H1 (cell line): ENCODE data around the gene FAM171A1. TPM values are rescaled to one million over a fixed set of nuclear protein-coding genes. Genes with fewer than 3 reads are reported as not detected.

ENCODE experiments used
- CTCF ChIA-PET: fragments of 300-600 bp; sonication (Branson Sonifier 250); formaldehyde crosslinking; loops from one replicate; lab custom pipeline; 2021; ENCODE audit not compliant: partially characterized antibody; lab: Charles Lee
- POLR2A ChIA-PET: fragments of 300-600 bp; sonication (Branson Sonifier 250); formaldehyde crosslinking; loops from one replicate; lab custom pipeline; 2021; ENCODE audit warnings: inconsistent platforms; ENCODE audit not compliant: partially characterized antibody; lab: Charles Lee
- DNase-seq, 2 experiments: peaks; one replicate each; pipeline versions ENCODE4 v3.0.0 to v3.0.0-alpha.2; 2010 to 2022; ENCODE audit warnings: low spot score in 2 of 2, low read depth in 1 of 2, mixed read lengths in 1 of 2
- FAIRE-seq: peaks from 2 replicates; lab custom pipeline; 2011; peaks lifted over from hg19 to GRCh38; lab: Jason Lieb, UNC
- H2AFZ ChIP-seq: 2 replicates; pipeline ENCODE4 v1.8.1; 2012; ENCODE audit warnings: low read length, inconsistent platforms
- H2AK5ac ChIP-seq: 2 replicates; pipeline ENCODE4 v1.6.1; 2013; ENCODE audit warnings: low read depth, low read length
- H2BK120ac ChIP-seq: replicated peaks from 2 replicates; pipeline ENCODE3; 2013; ENCODE audit warnings: low read depth, low read length, inconsistent platforms
- H2BK12ac ChIP-seq: 2 replicates; pipeline ENCODE4 v1.6.1; 2013; ENCODE audit warnings: low read depth, low read length
- H2BK15ac ChIP-seq: 2 replicates; pipeline ENCODE4 v1.6.1; 2013; ENCODE audit warnings: low read length
- H2BK20ac ChIP-seq: 2 replicates; pipeline ENCODE4 v1.6.1; 2013; ENCODE audit warnings: low read length
- H2BK5ac ChIP-seq: 2 replicates; pipeline ENCODE4 v1.6.1; 2013; ENCODE audit warnings: low read depth, low read length
- H3K14ac ChIP-seq: 2 replicates; pipeline ENCODE4 v1.6.1; 2013; ENCODE audit warnings: inconsistent platforms; ENCODE audit not compliant: insufficient read length
- H3K18ac ChIP-seq: 2 replicates; pipeline ENCODE4 v1.6.1; 2013; ENCODE audit warnings: low read length; ENCODE audit errors: extremely low read depth
- H3K23ac ChIP-seq: 2 replicates; pipeline ENCODE4 v1.6.1; 2013; ENCODE audit warnings: inconsistent platforms; ENCODE audit not compliant: insufficient read length
- H3K23me2 ChIP-seq: 2 replicates; pipeline ENCODE4 v1.6.1; 2013; ENCODE audit warnings: low read depth, low read length
- H3K27ac ChIP-seq: 2 replicates; pipeline ENCODE4 v1.6.1; 2011; ENCODE audit warnings: low read depth, low read length, inconsistent platforms
- H3K27me3 ChIP-seq, 4 experiments: replicated peaks in 1 of 4; 1 replicate in 1 of 4; 2 replicates in 3 of 4; pipeline versions ENCODE4 v1.6.1 to v1.8.1; 2011 to 2013; ENCODE audit warnings: low read length in 3 of 4, mild to moderate bottlenecking in 3 of 4, inconsistent platforms in 2 of 4, mixed read lengths in 2 of 4, moderate library complexity in 1 of 4; ENCODE audit not compliant: control insufficient read depth in 3 of 4, insufficient read depth in 3 of 4; ENCODE audit errors: extremely low read depth in 1 of 4
- H3K36me3 ChIP-seq, 4 experiments: 2 replicates each; pipeline versions ENCODE4 v1.6.1 to v1.8.1; 2011 to 2013; ENCODE audit warnings: mild to moderate bottlenecking in 4 of 4, low read length in 3 of 4, moderate library complexity in 2 of 4, control low read depth in 1 of 4, inconsistent platforms in 1 of 4; ENCODE audit not compliant: insufficient read depth in 4 of 4, control insufficient read depth in 2 of 4
- H3K4ac ChIP-seq: replicated peaks from 2 replicates; pipeline ENCODE3; 2013; ENCODE audit warnings: low read length, low read depth, mixed read lengths, inconsistent platforms; ENCODE audit not compliant: insufficient read length
- H3K4me1 ChIP-seq, 4 experiments: replicated peaks in 1 of 4; 1 replicate in 1 of 4; 2 replicates in 3 of 4; pipeline versions ENCODE4 v1.6.1 to v1.8.1; 2011 to 2013; ENCODE audit warnings: low read length in 3 of 4, inconsistent platforms in 2 of 4, mixed read lengths in 1 of 4; ENCODE audit not compliant: insufficient read depth in 4 of 4, control insufficient read depth in 3 of 4
- H3K4me2 ChIP-seq, 2 experiments: 2 replicates each; pipeline versions ENCODE4 v1.6.1 to v1.8.1; 2011 to 2013; ENCODE audit warnings: low read depth in 2 of 2, low read length in 2 of 2, control low read depth in 1 of 2, inconsistent platforms in 1 of 2, mild to moderate bottlenecking in 1 of 2; ENCODE audit not compliant: insufficient read depth in 1 of 2
- H3K4me3 ChIP-seq, 4 experiments: fragments of 200-600, 300-600 bp in 1 of 4; sonication (generic), shearing (Covaris generic), sonication (Bioruptor Twin) in 1 of 4; 2 replicates each; pipeline versions ENCODE4 v1.5.1 to v1.8.1; 2011 to 2016; ENCODE audit warnings: low read length in 4 of 4, low read depth in 3 of 4, control low read depth in 2 of 4, inconsistent platforms in 2 of 4, mild to moderate bottlenecking in 2 of 4, mixed read lengths in 1 of 4, moderate library complexity in 1 of 4; ENCODE audit not compliant: insufficient read depth in 2 of 4; ENCODE audit errors: extremely low read depth in 1 of 4
- H3K56ac ChIP-seq: replicated peaks from 2 replicates; pipeline ENCODE3; 2013; ENCODE audit warnings: low read depth, mild to moderate bottlenecking, mixed read lengths, low read length, inconsistent platforms; ENCODE audit not compliant: insufficient read length
- H3K79me1 ChIP-seq: 2 replicates; pipeline ENCODE4 v1.6.1; 2013; ENCODE audit warnings: low read depth, low read length, control low read depth
- H3K79me2 ChIP-seq, 2 experiments: 2 replicates each; pipeline versions ENCODE4 v1.6.1 to v1.8.1; 2012 to 2013; ENCODE audit warnings: low read length in 2 of 2, mild to moderate bottlenecking in 2 of 2, inconsistent platforms in 1 of 2; ENCODE audit not compliant: insufficient read depth in 2 of 2, control insufficient read depth in 1 of 2
- H3K9ac ChIP-seq, 4 experiments: replicated peaks in 1 of 4; 1 replicate in 1 of 4; 2 replicates in 3 of 4; pipeline versions ENCODE4 v1.6.1 to v1.8.1; 2011 to 2013; ENCODE audit warnings: low read depth in 3 of 4, low read length in 3 of 4, control low read depth in 2 of 4, mild to moderate bottlenecking in 2 of 4, moderate library complexity in 2 of 4, inconsistent platforms in 1 of 4; ENCODE audit errors: extremely low read depth in 1 of 4
- H3K9me3 ChIP-seq, 2 experiments: 2 replicates each; pipeline versions ENCODE4 v1.6.1 to v1.8.1; 2012 to 2013; ENCODE audit warnings: mild to moderate bottlenecking in 2 of 2, moderate library complexity in 2 of 2, control low read depth in 1 of 2, inconsistent platforms in 1 of 2, low read depth in 1 of 2, low read length in 1 of 2, mixed read lengths in 1 of 2; ENCODE audit not compliant: insufficient read depth in 2 of 2
- H4K20me1 ChIP-seq, 2 experiments: replicated peaks in 1 of 2; 2 replicates each; pipeline versions ENCODE3 to v1.8.1; 2011 to 2013; ENCODE audit warnings: inconsistent platforms in 2 of 2, low read length in 2 of 2, mild to moderate bottlenecking in 1 of 2; ENCODE audit not compliant: insufficient read depth in 2 of 2, control insufficient read depth in 1 of 2
- H4K5ac ChIP-seq: 2 replicates; pipeline ENCODE4 v1.6.1; 2013; ENCODE audit warnings: low read length, low read depth, mixed read lengths, inconsistent platforms; ENCODE audit not compliant: insufficient read length
- H4K8ac ChIP-seq: 2 replicates; pipeline ENCODE4 v1.8.0; 2013; ENCODE audit warnings: mild to moderate bottlenecking, moderate library complexity, low read length, inconsistent platforms; ENCODE audit not compliant: insufficient read depth; ENCODE audit errors: extremely low read depth
- H4K91ac ChIP-seq: replicated peaks from 2 replicates; pipeline ENCODE3; 2013; ENCODE audit warnings: low read length, mixed read lengths, inconsistent platforms; ENCODE audit not compliant: insufficient read length
- CBX5 ChIP-seq: fragments of 300-800, 300-1000 bp; sonication (generic); IDR thresholded peaks from 2 replicates; pipeline ENCODE4 v1.7.1; 2016; ENCODE audit warnings: antibody characterized with exemption, low read length, low read depth
- CREB1 ChIP-seq: IDR thresholded peaks from 2 replicates; pipeline ENCODE4 v1.6.1; 2012; ENCODE audit warnings: inconsistent platforms
- E2F6 ChIP-seq: IDR thresholded peaks from 2 replicates; pipeline ENCODE4 v1.6.1; 2012; ENCODE audit warnings: inconsistent platforms
- HDAC6 ChIP-seq: IDR thresholded peaks from one replicate; pipeline ENCODE4 v1.7.1; 2012; ENCODE audit warnings: low read depth, mild to moderate bottlenecking, inconsistent platforms, low read length, moderate library complexity
- JUN ChIP-seq: IDR thresholded peaks from 2 replicates; pipeline ENCODE4 v1.6.1; 2011; ENCODE audit warnings: low read depth, mild to moderate bottlenecking, improper control_type of control experiment, low read length
- KDM4A ChIP-seq: IDR thresholded peaks from one replicate; pipeline ENCODE4 v1.7.1; 2012; ENCODE audit warnings: low read depth, mild to moderate bottlenecking, moderate library complexity, low read length, inconsistent platforms; ENCODE audit not compliant: severe bottlenecking
- MAFK ChIP-seq: IDR thresholded peaks from 2 replicates; pipeline ENCODE4 v1.6.1; 2012; ENCODE audit warnings: low read depth, mild to moderate bottlenecking, improper control_type of control experiment, low read length
- POLR2AphosphoS5 ChIP-seq: IDR thresholded peaks from 2 replicates; pipeline ENCODE4 v1.6.1; 2011; ENCODE audit warnings: low read depth, low read length
- RBBP5 ChIP-seq: IDR thresholded peaks from 2 replicates; pipeline ENCODE4 v1.7.1; 2012; ENCODE audit warnings: low read depth, mild to moderate bottlenecking, inconsistent platforms, low read length, moderate library complexity, borderline replicate concordance
- RFX5 ChIP-seq: IDR thresholded peaks from 2 replicates; pipeline ENCODE4 v1.6.1; 2011; ENCODE audit warnings: low read depth, low read length, improper control_type of control experiment, borderline replicate concordance
- SIX5 ChIP-seq: IDR thresholded peaks from 2 replicates; pipeline ENCODE4 v1.6.1; 2011; ENCODE audit warnings: mild to moderate bottlenecking, low read depth, low read length
- SP1 ChIP-seq: IDR thresholded peaks from 2 replicates; pipeline ENCODE4 v1.6.1; 2011; ENCODE audit warnings: low read depth, low read length
- SP4 ChIP-seq: IDR thresholded peaks from 2 replicates; pipeline ENCODE4 v1.6.1; 2012; ENCODE audit warnings: low read length, inconsistent platforms
- TAF1 ChIP-seq: IDR thresholded peaks from 2 replicates; pipeline ENCODE4 v1.6.1; 2011; ENCODE audit warnings: mild to moderate bottlenecking, low read depth, low read length
- TCF12 ChIP-seq: IDR thresholded peaks from 2 replicates; pipeline ENCODE4 v1.6.1; 2011; ENCODE audit warnings: low read depth, mild to moderate bottlenecking, low read length
- YY1 ChIP-seq: IDR thresholded peaks from 2 replicates; pipeline ENCODE4 v1.6.1; 2011; ENCODE audit warnings: low read depth, mild to moderate bottlenecking, low read length
- WGBS, 2 experiments: shearing (Covaris generic) in 1 of 2; methylation state at CpG; one replicate each; pipeline versions ENCODE4 v1.1.6 to v1.1.7; 2013 to 2015; ENCODE audit warnings: low lambda C conversion rate in 2 of 2, mixed read lengths in 2 of 2, inconsistent platforms in 1 of 2, low coverage in 1 of 2, missing lambda C conversion rate in 1 of 2; ENCODE audit not compliant: insufficient replicate concordance in 2 of 2, insufficient coverage in 1 of 2, insufficient read length in 1 of 2; ENCODE audit errors: extremely low coverage in 1 of 2, missing lambda C conversion rate in 1 of 2; 5-methylcytosine and 5-hydroxymethylcytosine counted together
- polyA plus RNA-seq, 7 experiments: library from polyadenylated mRNA; depleted of rRNA in 3 of 7; stranded (reverse) in 5 of 7; unstranded in 2 of 7; fragments of >200 nt in 5 of 7; fragments of 200-250 nt in 2 of 7; gene quantifications; 1 replicate in 5 of 7; 2 replicates in 1 of 7; 4 replicates in 1 of 7; pipeline versions ENCODE4 v1.2.1 to v1.2.3, GENCODE V29; 2011 to 2013; ENCODE audit warnings: missing spikeins in 2 of 7, mixed read lengths in 2 of 7
- total RNA-seq: library from RNA; stranded (reverse); fragmentation: NEBNext Ultra II Directional; extraction: Animal tissue kit (Norgen Biotek cat#: 25700); gene quantifications from 2 replicates; pipeline ENCODE4 v1.2.1, GENCODE V29; 2021

FAM171A1 gene
- total and polyA plus RNA-seq, 2 of the 8 experiments (the other 6 are each of a cell fraction or from before 2014, with no cell fraction given) = 26.6 to 42.1 TPM

DNA sequence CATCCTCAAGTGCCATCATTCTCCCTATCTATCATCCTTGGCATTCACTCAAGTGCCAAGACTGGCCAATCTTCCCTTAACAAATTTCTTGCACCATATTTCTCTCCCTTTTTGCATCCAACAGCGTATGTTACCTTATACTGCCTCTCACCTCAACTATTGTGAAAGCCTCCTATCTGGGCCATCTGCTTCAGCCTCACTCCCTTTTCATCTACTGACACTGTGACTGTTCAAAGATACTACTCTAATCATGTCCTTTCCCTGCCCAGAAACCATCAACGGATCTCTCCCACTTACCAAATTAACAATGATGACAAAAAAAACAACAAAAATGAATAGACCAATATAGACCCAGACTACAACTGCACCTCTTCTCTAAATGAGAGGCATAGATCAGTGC is 112.0 kb downstream of the FAM171A1 start:
- H2BK120ac ChIP-seq = no peak overlapping the region
- peaks cover 8 to 12% (median 10%) of the 10 kb centered on the region in 4 experiments for H3K4me1 ChIP-seq
- H3K79me2 ChIP-seq = no peaks in the 10 kb centered on the region
- no peaks in the 10 kb centered on the region for H3K36me3 ChIP-seq
- H3K79me1 ChIP-seq = no peaks in the 10 kb centered on the region; the same call in 1 of the 2 replicates
- H3K4me2 ChIP-seq = no peak overlapping the region
- no peak overlapping the region for H3K14ac ChIP-seq
- H4K91ac ChIP-seq = no peak overlapping the region
- no peak overlapping the region for H3K18ac ChIP-seq
- H2BK15ac ChIP-seq = no peak overlapping the region
- no peaks in the 10 kb centered on the region for H3K9me3 ChIP-seq
- ChIA-PET POLR2A (no interaction called here), CTCF (interaction anchor here (0.6 to 1.2 kb wide), 3 partner anchors 9 to 642 kb away, joined by 3 to 4 read pairs (median 3); no protein-coding TSS in a partner anchor)
- H4K5ac ChIP-seq = no peak overlapping the region
- no peaks in the 10 kb centered on the region for H3K27me3 ChIP-seq
- H2AFZ ChIP-seq = no peak overlapping the region
- H2AK5ac ChIP-seq = no peak overlapping the region
- H3K23me2 ChIP-seq = no peaks in the 10 kb centered on the region; the same call in 1 of the 2 replicates
- no peak overlapping the region for H2BK20ac ChIP-seq
- H3K9ac ChIP-seq = no peak overlapping the region
- no peak overlapping the region for H4K8ac ChIP-seq
- H3K56ac ChIP-seq = no peak overlapping the region
- no peaks in the 10 kb centered on the region for H4K20me1 ChIP-seq
- H2BK5ac ChIP-seq = no peak overlapping the region
- H3K23ac ChIP-seq = no peak overlapping the region
- no peak for DNase-seq
- H3K4ac ChIP-seq = no peak overlapping the region
- no peak for FAIRE-seq
- no peak overlapping the region for H3K27ac ChIP-seq
- WGBS, 2 experiments = 88% methylated on average over 2 of the region's 2 CpGs; no CpG with 5 or more reads in 1 of the 2 experiments
- no peak overlapping the region for H2BK12ac ChIP-seq
- no peak overlapping the region for H3K4me3 ChIP-seq
- TF ChIP-seq HDAC6 (no peak), RFX5 (no peak), YY1 (no peak), MAFK (no peak), KDM4A (no peak), SP1 (no peak), E2F6 (no peak), TCF12 (no peak), JUN (no peak), POLR2AphosphoS5 (no peak), SP4 (no peak), TAF1 (no peak), CREB1 (no peak), SIX5 (no peak), CBX5 (no peak), RBBP5 (no peak)
